CD4-positive, alpha-beta T cell treated with Interleukin-12 subunit alpha and Interleukin-12 subunit beta, for 1 hour (primary cell): ENCODE results near the gene DCAF5.
"Not testable (repeated sequence)": the region's sequence is repeated elsewhere in the genome, so short reads cannot be mapped to it uniquely, and the experiment has no call there.

Experiments used
- DNase-seq: peaks from one replicate; pipeline ENCODE4 v3.0.0-alpha.2; 2020

DCAF5 gene

DNA sequence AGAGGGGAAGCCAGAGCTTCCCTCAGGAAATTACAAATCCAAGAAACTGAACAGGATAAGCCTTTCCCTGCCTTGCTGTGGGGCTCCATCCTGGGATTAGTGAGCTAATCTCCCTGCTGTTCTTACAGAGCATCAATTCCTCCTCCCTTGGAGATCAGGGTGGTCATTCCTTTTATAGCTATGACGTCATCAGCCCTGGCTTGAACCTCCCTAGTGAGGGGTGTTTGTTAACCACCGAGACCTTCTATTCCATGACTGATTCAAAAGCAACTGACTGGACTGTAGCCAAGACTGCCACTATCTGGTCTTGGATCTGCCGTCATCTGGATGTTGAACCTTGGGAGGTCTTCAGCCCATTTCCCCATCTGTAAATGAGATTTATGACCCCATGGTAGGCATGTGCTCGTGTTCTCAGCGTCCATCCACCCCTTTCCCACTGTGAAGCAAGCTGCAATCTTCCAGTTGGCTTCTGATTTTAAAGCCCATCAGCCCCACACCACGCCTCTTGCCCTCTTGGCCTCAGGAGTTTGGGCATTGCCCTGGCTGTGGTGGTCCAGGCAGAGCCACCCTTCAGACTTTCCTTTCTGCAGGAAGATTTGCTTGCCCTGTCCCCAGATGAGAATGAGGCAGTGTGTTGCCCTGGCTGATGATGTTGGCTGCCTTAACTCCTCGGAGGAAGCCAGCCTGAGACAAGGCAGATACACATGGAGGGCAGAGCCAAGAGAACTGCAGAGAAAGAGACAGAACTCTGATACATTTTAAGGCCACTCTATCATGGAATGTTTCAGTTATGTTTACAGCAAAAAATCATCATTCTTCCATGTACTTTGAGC lies 114.2 kb downstream of the DCAF5 start:
- DNase-seq = no peak

GRCh38 chr14:69037790-69038454 lies 115.0 kb downstream of the DCAF5 start:
- no peak for DNase-seq

GRCh38 chr14:69036757-69037506 lies 116.0 kb downstream of the DCAF5 start:
- DNase-seq = no peak

- DNase-seq = no peak
Measured at GRCh38 chr14:69034612-69035262, 118.2 kb downstream of the DCAF5 start.

- no peak for DNase-seq
Measured at GRCh38 chr14:69027242-69027913, 125.5 kb downstream of the DCAF5 start.

- DNase-seq = no peak
Measured at GRCh38 chr14:69023035-69023434, 129.9 kb downstream of the DCAF5 start.

DNA sequence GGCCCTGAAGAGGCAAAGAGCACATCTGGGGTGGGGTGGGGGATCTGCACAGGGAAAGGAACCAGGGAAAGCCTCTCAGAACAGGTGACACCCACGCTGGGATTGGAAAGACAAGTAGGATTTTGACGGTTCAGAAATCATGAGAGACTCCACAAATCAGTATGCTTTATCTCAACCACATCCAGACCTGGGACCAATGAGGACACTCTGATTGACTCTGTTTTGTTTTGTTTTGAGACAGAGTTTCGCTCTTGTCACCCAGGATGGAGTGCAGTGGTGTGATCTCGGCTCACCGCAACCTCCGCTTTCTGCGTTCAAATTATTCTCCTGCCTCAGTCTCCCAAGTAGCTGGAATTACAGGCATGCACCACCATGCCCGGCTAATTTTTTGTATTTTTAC lies 130.8 kb downstream of the DCAF5 start:
- DNase-seq = not testable (repeated sequence)

DNA sequence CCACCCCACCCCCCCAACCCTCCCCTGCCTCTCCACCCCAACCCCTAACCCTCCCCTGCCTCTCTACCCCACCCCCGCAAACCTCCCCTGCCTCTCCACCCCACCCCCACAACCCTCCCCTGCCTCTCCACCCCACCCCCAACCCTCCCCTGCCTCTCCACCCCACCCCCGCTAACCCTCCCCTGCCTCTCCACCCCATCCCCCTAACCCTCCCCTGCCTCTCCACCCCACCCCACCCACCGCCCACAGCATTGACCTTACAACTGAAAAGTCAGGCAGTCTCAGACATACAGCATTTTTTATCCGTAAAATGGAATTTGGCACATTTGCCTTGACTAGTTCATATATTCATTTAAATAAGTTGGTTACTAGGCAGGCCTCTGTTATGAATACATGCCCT lies 135.2 kb downstream of the DCAF5 start:
- no peak for DNase-seq

DNA sequence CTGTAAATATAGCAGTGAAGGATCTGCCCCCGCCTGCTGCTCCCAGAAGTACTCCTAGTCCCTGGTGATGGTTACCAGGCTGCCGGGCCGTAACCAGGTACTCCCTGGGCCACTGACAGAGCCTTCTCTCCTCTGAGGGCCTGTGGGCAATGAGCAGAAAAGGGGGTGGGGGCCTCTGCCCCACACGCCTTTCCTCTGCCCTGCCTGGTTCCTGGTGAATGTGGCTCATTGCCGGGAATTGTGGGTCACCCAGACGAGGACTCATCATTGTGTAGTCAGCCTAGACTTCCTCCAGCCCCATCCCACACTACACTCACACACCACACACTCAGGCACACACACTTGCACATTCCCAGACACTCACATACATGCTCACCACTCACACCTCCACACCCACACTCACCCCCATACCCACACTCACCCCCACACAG lies 138.1 kb downstream of the DCAF5 start:
- no peak for DNase-seq

DNA sequence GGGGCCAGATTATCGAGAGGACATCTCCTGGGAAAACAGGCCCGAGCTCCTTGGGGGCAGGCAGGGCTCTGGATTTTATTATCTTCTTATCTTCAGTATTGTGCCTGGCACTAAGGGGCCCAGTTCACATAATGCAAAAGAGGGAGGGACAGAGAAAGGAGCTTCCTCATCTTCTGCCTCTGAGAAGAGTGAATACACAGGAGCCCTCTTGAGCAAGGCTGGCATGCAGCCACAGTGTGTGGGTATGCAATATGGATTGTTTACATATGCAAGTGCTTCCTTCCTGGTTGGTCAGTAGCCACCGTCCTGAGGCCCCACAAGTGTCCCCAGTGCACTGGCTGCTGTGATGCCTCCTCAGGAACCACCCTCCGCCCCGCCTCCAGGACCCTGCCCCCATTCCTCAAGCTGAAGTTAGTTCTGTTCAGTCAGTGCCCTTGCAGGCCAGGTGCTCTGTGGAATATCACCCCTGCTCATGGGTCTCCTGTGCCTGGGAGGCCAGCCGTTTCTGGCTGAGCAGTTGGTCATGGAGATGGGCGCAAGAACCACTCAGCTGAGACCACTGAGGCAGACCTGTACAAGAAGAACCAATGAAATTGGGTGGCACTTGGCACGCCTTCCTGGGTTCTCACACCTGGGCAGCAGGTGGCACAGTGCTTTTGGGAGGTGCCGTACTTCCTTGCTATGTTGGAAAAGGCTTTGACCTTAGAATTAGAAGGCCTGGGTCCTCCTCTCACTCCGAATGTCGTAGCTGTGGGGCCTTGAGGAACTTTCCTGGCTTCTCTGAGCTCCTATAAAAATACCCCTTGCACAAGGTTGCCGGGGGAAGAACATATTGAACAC lies 138.8 kb downstream of the DCAF5 start:
- peak; percentile 19 for DNase-seq

- no peak for DNase-seq
Measured at GRCh38 chr14:69012256-69012953, 140.5 kb downstream of the DCAF5 start.

DNA sequence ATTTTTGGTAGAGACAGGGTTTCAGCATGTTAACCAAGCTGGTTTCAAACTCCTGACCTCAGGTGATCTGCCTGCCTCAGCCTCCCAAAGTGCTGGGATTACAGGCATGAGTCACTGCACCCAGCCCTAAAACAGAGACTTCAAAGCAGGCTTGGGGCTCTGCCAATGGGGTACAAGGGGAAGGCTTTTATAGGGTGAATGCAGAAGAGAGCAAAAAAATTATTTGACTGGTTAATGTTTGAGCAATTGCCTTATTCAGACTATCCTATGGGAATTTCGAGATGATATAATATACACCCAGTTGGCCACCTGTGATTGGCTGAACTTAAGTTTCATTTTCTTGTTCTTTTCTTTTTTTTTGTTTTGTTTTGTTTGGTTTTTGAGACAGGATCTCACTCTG lies 142.3 kb downstream of the DCAF5 start:
- DNase-seq = no peak

DNA sequence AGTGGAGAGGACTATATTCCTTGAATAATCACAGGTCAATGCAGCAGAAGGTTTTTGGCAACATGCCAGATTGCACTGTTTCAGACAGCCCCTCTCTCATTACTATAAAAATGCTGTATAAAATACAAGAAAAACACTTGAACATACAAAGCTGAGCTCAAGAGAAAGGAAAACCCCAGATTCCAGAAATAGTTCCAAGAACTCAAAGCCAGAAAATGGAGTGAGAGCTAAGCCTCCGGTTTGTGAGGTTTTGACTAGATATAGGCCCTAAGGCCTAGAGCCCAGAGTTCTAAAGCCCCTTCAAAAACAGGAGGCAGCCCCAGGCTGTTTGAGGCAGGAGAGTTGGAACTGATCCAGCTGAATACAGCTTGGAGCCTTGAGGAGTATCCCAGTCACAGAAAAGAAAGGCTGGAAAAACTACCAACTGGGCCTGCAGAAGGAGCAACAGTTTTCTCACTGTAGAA lies 144.5 kb downstream of the DCAF5 start:
- no peak for DNase-seq

GRCh38 chr14:69006346-69006745 lies 146.6 kb downstream of the DCAF5 start:
- no peak for DNase-seq

GRCh38 chr14:69005432-69006148 lies 147.3 kb downstream of the DCAF5 start:
- no peak for DNase-seq

DNA sequence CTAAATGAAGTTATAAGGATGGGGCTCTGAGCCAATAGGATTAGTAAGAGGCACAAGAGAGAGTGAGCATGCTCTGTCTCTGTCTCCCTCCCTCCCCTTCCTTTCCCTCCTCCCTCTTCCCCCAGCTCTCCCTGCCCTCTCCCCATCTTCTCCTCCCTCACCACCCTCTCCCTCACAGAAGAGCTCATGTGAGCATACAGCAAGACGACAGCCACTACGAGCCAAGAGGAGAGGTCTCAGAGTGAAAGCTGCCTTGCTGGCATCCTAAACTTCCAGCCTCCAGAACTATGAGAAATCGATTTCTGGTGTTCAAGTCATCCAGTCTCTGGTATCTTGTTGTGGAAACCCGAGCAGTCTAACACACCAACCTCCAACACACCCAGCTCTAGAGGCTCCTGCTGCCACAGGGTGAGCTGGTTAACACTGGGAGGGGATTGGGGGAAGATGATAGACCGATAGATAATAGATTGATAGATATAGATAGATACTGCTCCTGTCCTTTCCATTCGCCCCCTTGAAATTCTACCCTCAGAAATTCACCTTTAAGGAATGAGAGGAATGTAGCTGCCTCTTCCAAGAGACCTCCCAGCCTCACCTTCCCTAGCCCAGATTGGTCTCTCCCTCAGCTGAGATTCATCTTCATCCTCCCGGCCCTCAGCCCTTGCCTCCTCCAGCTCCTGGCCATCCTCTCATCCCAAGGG lies 148.0 kb downstream of the DCAF5 start:
- no peak for DNase-seq

- DNase-seq = no peak
Measured at GRCh38 chr14:69003626-69004025, 149.3 kb downstream of the DCAF5 start.

- no peak for DNase-seq
Measured at GRCh38 chr14:69002069-69002468, 150.8 kb downstream of the DCAF5 start.

GRCh38 chr14:69001375-69001774 lies 151.5 kb downstream of the DCAF5 start:
- no peak for DNase-seq
